HepG2 (cell line): ENCODE measurements around the gene RUNX3. TPM values are rescaled to one million over a fixed set of nuclear protein-coding genes. Genes with fewer than 3 reads are reported as not detected.

Experiments
- ADNP ChIP-seq: sonication (generic); formaldehyde crosslinking; IDR thresholded peaks from 2 replicates; pipeline ENCODE4 v1.4.0; 2020; ENCODE audit warnings: missing genetic modification reagents
- FOXA1 ChIP-seq, 2 experiments: fragments of 450-650 bp in 1 of 2; sonication (generic) in 1 of 2; formaldehyde crosslinking in 1 of 2; IDR thresholded peaks; 2 replicates each; pipeline versions ENCODE4 v1.4.0 to v1.6.1; 2016 to 2020; ENCODE audit warnings: missing genetic modification reagents in 1 of 2
- HNF4A ChIP-seq: sonication (generic); formaldehyde crosslinking; IDR thresholded peaks from 2 replicates; pipeline ENCODE4 v1.4.0; 2020; ENCODE audit warnings: missing genetic modification reagents
- PCBP1 ChIP-seq: fragments of 200-400 bp; formaldehyde crosslinking; IDR thresholded peaks from 2 replicates; pipeline ENCODE4 v1.6.1; 2017; ENCODE audit warnings: mild to moderate bottlenecking, low read depth, low read length, borderline replicate concordance
- RARA ChIP-seq: IDR thresholded peaks from 2 replicates; pipeline ENCODE4 v1.6.1; 2016; ENCODE audit warnings: missing genetic modification reagents, missing compliant biosample characterization
- SOX6 ChIP-seq, 2 experiments: fragments of 450-650 bp in 1 of 2; sonication (generic) in 1 of 2; formaldehyde crosslinking in 1 of 2; IDR thresholded peaks; 2 replicates each; pipeline versions ENCODE4 v1.4.0 to v1.6.1; 2017 to 2020; ENCODE audit warnings: antibody characterized with exemption in 1 of 2, mild to moderate bottlenecking in 1 of 2, missing genetic modification reagents in 1 of 2
- SP5 ChIP-seq: IDR thresholded peaks from 2 replicates; pipeline ENCODE4 v1.6.1; 2016; ENCODE audit warnings: low read depth, borderline replicate concordance
- XRCC5 ChIP-seq: fragments of 200-400 bp; formaldehyde crosslinking; optimal IDR thresholded peaks from 2 replicates; pipeline ENCODE3; 2017; ENCODE audit warnings: mild to moderate bottlenecking, low read length
- YY1 ChIP-seq: IDR thresholded peaks from 2 replicates; pipeline ENCODE4 v1.6.1; 2011; ENCODE audit warnings: low read length, low read depth, moderate library complexity, mild to moderate bottlenecking; ENCODE audit not compliant: insufficient read depth, insufficient replicate concordance
- ZKSCAN5 ChIP-seq: sonication (generic); formaldehyde crosslinking; IDR thresholded peaks from 2 replicates; pipeline ENCODE4 v1.5.1; 2020; ENCODE audit warnings: mild to moderate bottlenecking, missing genetic modification reagents
- ZNF552 ChIP-seq: sonication (generic); formaldehyde crosslinking; IDR thresholded peaks from 2 replicates; pipeline ENCODE4 v1.9.0; 2022; ENCODE audit warnings: missing genetic modification reagents, mild to moderate bottlenecking, borderline replicate concordance
- ZNF569 ChIP-seq: sonication (generic); formaldehyde crosslinking; IDR thresholded peaks from 2 replicates; pipeline ENCODE4 v1.5.0; 2020; ENCODE audit warnings: mild to moderate bottlenecking, missing genetic modification reagents, moderate library complexity, borderline replicate concordance
- ZNF674 ChIP-seq: sonication (generic); formaldehyde crosslinking; IDR thresholded peaks from 2 replicates; pipeline ENCODE4 v1.5.0; 2020; ENCODE audit warnings: low read depth, mild to moderate bottlenecking, missing genetic modification reagents
- ZNF709 ChIP-seq: sonication (generic); formaldehyde crosslinking; IDR thresholded peaks from 2 replicates; pipeline ENCODE4 v1.5.0; 2020; ENCODE audit warnings: mild to moderate bottlenecking, missing genetic modification reagents
- ZNF720 ChIP-seq: sonication (generic); formaldehyde crosslinking; IDR thresholded peaks from 2 replicates; pipeline ENCODE4 v1.4.0; 2020; ENCODE audit warnings: missing genetic modification reagents
- polyA plus RNA-seq, 8 experiments: library from polyadenylated mRNA; depleted of rRNA in 3 of 8; stranded (reverse) in 7 of 8; unstranded in 1 of 8; fragments of >200 nt; fragmentation: Illumina TruSeq in 4 of 8; extraction: Trizol in 4 of 8; gene quantifications; 2 replicates each; pipeline versions ENCODE4 v1.2.1 to v1.2.3, GENCODE V29; 2011 to 2016; ENCODE audit warnings: low read depth in 4 of 8, missing spikeins in 1 of 8, mixed read lengths in 1 of 8; ENCODE audit not compliant: insufficient read depth in 1 of 8
- total RNA-seq, 5 experiments: library from RNA; depleted of rRNA; stranded (reverse); fragments of >200 nt; fragmentation: Illumina TruSeq; extraction: Trizol; gene quantifications; 2 replicates each; pipeline ENCODE4 v1.2.3, GENCODE V29; 2016; ENCODE audit warnings: low read depth in 1 of 5
- TF ChIP-seq, protein P1 (sequence below): sonication (generic); formaldehyde crosslinking; IDR thresholded peaks from 2 replicates; pipeline ENCODE4 v1.4.0; 2020; ENCODE audit warnings: missing genetic modification reagents
- TF ChIP-seq, protein P2 (sequence below): IDR thresholded peaks from 2 replicates; pipeline ENCODE4 v1.6.1; 2016; ENCODE audit warnings: low read depth
- TF ChIP-seq, protein P3 (sequence below): sonication (generic); formaldehyde crosslinking; IDR thresholded peaks from 2 replicates; pipeline ENCODE4 v1.9.0; 2021; ENCODE audit warnings: missing genetic modification reagents, mild to moderate bottlenecking, borderline replicate concordance

RUNX3 gene
- total and polyA plus RNA-seq, 2 of the 13 experiments (the other 11 are each of a cell fraction or from before 2014, with no cell fraction given): 0.04 to 0.22 TPM

DNA sequence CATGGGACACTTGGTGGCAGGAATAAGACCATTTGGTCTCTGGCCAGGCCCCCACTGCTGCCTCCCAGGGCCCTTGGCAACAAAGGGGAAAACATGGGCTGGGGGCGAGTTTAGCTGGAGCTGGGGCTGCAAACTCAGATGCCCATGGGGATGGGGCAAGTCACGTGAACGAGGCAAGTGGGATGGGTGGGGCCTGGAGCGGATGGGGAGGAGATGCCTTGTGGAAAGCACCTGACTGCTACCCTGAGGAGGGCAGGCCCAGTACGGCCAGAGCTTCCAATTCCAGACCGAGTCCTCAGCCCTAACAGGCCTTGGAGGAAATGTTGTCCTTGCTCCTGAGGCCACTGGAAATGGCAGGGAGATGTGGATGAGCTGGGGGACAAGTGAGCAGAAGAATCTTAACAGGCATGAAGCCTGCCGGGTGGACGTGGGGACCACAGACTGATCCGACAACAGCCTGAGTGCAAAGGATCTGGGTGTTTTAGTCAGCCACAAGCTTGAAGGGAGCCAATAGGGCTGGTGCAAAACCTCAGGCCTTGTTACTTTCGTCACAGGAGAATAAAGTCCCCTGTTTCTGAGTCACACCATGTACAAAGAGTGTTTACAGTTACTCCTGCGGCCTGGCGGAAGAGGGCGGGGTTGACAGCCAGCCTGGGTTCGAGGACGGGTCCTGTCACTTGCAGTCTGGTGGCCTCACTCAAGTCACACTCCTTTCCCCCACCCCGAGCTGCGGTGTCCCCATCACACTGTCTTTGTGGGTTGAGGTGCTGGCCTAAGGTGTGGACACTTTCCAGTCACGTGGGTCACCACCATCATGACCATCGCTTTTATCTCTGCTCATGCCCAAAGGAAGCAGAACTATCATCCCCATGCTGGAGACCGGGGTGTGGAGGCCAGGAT lies 19.1 kb downstream of the RUNX3 start (continued):
- TF ChIP-seq, protein P1, sequence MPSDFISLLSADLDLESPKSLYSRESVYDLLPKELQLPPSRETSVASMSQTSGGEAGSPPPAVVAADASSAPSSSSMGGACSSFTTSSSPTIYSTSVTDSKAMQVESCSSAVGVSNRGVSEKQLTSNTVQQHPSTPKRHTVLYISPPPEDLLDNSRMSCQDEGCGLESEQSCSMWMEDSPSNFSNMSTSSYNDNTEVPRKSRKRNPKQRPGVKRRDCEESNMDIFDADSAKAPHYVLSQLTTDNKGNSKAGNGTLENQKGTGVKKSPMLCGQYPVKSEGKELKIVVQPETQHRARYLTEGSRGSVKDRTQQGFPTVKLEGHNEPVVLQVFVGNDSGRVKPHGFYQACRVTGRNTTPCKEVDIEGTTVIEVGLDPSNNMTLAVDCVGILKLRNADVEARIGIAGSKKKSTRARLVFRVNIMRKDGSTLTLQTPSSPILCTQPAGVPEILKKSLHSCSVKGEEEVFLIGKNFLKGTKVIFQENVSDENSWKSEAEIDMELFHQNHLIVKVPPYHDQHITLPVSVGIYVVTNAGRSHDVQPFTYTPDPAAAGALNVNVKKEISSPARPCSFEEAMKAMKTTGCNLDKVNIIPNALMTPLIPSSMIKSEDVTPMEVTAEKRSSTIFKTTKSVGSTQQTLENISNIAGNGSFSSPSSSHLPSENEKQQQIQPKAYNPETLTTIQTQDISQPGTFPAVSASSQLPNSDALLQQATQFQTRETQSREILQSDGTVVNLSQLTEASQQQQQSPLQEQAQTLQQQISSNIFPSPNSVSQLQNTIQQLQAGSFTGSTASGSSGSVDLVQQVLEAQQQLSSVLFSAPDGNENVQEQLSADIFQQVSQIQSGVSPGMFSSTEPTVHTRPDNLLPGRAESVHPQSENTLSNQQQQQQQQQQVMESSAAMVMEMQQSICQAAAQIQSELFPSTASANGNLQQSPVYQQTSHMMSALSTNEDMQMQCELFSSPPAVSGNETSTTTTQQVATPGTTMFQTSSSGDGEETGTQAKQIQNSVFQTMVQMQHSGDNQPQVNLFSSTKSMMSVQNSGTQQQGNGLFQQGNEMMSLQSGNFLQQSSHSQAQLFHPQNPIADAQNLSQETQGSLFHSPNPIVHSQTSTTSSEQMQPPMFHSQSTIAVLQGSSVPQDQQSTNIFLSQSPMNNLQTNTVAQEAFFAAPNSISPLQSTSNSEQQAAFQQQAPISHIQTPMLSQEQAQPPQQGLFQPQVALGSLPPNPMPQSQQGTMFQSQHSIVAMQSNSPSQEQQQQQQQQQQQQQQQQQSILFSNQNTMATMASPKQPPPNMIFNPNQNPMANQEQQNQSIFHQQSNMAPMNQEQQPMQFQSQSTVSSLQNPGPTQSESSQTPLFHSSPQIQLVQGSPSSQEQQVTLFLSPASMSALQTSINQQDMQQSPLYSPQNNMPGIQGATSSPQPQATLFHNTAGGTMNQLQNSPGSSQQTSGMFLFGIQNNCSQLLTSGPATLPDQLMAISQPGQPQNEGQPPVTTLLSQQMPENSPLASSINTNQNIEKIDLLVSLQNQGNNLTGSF: no peak
- 0 out of 2 replicates have a peak, but pooled peaks have one; percentile 69 for TF ChIP-seq ADNP
- TF ChIP-seq RARA (CRISPR knock-in tag): peak; percentile 75; the same call in 1 of the 2 replicates
- no peak for TF ChIP-seq ZNF552
- TF ChIP-seq SOX6 (IDR thresholded peaks at IDR 0.05): no peak
- peak; percentile 75; the same call in 1 of the 2 replicates for TF ChIP-seq SOX6 (CRISPR knock-in tag; IDR thresholded peaks at IDR 0.05)
- TF ChIP-seq, protein P2, sequence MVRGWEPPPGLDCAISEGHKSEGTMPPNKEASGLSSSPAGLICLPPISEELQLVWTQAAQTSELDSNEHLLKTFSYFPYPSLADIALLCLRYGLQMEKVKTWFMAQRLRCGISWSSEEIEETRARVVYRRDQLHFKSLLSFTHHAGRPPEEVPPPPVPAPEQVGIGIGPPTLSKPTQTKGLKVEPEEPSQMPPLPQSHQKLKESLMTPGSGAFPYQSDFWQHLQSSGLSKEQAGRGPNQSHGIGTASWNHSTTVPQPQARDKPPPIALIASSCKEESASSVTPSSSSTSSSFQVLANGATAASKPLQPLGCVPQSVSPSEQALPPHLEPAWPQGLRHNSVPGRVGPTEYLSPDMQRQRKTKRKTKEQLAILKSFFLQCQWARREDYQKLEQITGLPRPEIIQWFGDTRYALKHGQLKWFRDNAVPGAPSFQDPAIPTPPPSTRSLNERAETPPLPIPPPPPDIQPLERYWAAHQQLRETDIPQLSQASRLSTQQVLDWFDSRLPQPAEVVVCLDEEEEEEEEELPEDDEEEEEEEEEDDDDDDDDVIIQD (CRISPR knock-in tag): peak; percentile 59; the same call in 1 of the 2 replicates
- peak; percentile 74; the same call in 1 of the 2 replicates for TF ChIP-seq ZNF674
- TF ChIP-seq, protein P3, sequence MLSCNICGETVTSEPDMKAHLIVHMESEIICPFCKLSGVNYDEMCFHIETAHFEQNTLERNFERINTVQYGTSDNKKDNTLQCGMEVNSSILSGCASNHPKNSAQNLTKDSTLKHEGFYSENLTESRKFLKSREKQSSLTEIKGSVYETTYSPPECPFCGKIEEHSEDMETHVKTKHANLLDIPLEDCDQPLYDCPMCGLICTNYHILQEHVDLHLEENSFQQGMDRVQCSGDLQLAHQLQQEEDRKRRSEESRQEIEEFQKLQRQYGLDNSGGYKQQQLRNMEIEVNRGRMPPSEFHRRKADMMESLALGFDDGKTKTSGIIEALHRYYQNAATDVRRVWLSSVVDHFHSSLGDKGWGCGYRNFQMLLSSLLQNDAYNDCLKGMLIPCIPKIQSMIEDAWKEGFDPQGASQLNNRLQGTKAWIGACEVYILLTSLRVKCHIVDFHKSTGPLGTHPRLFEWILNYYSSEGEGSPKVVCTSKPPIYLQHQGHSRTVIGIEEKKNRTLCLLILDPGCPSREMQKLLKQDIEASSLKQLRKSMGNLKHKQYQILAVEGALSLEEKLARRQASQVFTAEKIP: no peak
- no peak for TF ChIP-seq YY1
- peak; percentile 98 for TF ChIP-seq SP5 (CRISPR knock-in tag)
- no peak for TF ChIP-seq PCBP1
- no peak for TF ChIP-seq XRCC5
- no peak for TF ChIP-seq ZNF720 (CRISPR knock-in tag)
- no peak for TF ChIP-seq FOXA1 (IDR thresholded peaks at IDR 0.05)
- peak; percentile 82 for TF ChIP-seq FOXA1 (CRISPR knock-in tag; IDR thresholded peaks at IDR 0.05)
- no peak for TF ChIP-seq ZNF569 (CRISPR knock-in tag)
- TF ChIP-seq ZKSCAN5 (CRISPR knock-in tag): no peak
- peak; percentile 65 for TF ChIP-seq HNF4A (CRISPR knock-in tag)
- TF ChIP-seq ZNF709 (CRISPR knock-in tag): no peak
